ENCODE measurements around the gene JAK1.
A peak's percentile ranks its signal among the peaks of the same experiment; 100 is the strongest.

Gene JAK1

DNA sequence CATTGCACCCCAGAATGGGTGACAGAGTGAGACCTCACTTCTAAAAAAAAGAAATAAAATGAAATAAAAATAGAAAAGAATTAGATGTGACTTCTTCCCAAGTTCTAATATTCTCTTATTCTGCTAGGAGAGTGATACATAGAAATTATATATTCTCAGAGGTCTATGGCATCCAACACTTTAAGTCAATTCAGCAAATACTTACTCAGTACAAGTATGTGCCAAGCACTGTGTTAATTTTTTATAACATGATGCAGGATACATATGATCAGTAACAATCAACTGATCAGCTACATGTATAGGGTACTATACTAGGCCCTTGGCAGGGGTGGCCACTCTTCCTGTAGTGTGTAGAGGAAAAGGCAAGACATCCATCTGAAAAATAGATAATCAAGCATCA, 13.0 kb upstream of the JAK1 start:
- no peak for DNase-seq

DNA sequence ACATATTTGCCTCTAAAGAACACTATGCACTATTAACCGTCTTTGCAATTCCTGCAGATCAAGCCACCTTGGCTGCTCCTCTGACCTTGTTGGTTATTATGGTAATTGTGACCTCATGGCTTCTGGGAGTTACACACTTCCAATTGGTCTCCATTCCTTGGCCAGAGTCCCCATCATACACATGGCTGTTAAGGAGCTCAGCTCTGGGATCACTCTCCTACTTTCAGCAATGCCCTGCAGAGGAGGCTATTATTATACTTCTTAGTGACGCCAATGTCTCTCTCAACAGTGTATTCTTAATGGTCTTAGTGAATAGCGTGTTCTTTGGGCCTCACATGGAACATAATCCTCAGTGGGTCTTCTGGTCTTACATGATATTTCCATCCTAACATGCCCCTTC, 10.0 kb upstream of the JAK1 start:
- DNase-seq, result no peak

DNA sequence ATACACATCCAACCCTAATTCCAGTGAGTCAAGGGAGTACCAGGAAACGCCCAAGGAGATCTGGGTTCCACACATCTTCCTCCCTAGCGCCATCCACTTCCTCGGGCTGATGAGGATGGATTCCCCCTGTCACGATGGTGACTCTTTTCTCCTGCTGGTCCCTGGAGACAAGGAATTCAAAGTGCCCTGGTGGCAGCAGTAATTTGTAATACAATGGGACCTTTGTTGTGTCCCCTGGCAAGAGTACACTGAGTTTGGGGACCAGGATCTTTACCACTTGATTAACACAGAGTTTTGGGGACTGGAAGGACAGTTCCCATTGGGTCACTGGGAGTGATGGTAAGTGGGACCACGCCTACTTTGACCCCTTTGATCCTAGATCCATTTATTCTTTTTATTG, 9.4 kb upstream of the JAK1 start:
- DNase-seq, result no peak

DNA sequence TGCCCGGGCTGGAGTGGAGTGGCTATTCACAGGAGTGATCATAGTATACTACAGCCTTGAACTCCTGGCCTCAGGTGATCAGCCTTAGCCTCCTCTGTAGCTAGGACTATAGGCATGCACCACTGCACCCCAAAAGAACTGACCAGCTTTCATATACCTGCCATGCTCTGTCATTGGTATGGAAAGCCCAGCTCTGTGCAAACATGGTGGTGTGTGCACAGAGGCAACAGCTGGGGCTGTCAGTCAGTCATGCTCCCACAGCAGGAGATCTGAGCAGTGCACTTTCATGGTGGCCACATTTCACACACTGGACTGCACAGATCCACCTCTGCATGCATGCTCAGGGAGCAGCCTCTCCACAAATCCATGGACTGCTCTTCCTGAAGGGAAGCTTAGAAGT, 8.8 kb upstream of the JAK1 start:
- DNase-seq, result no peak

DNA sequence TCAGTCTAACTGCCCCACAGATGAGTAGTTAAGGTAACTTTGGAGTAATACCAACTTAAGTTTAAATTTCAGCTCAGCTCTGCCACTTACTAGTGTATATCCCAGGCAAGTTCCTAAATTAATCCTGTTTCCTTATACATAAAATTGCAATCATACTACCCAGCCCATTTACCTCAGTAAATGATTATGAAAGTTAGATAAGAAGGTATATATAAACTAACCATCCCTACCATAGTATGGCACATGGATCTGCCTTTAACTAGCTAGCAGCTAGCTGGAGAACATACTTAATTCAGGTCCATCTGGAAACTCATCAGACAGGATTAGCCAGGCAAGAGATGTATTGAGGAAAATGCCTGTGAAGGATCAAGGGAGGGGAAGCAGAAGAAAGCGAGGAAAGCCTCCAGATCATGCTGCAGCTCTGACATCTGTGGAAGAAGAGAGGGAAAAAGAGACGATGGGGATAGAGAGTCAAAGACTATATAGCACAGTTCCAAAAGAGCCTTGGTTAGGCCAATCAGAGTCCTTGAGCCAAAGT, 8.0 kb upstream of the JAK1 start:
- no peak for DNase-seq

DNA sequence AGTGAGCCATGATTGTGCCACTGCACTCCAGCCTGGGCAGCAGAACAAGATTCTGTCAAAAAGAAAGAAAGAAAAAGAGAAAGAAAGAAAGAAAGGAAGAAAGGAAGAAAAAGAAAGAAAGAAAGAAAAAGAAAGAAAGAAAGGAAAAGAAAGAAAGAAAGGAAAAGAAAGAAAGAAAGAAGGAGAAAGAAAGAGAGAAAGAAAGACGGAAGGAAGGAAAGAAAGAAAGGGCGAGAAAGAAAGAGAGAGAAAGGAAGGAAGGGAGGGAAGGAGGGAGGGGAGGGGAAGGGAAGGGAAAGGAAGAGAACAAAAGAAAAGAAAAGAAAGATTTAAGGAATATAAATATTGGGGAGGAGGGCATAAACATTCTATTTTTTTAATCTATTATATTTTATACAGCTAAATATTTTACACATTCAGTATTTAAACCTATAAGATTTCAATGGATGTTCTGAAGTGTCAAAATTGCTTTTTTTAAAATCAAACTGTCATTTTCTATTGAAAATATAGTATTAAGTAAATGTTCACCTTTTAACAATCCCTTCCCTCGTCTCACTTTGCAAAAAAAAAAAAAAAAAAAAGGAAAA, 6.8 kb upstream of the JAK1 start:
- no peak for DNase-seq

DNA sequence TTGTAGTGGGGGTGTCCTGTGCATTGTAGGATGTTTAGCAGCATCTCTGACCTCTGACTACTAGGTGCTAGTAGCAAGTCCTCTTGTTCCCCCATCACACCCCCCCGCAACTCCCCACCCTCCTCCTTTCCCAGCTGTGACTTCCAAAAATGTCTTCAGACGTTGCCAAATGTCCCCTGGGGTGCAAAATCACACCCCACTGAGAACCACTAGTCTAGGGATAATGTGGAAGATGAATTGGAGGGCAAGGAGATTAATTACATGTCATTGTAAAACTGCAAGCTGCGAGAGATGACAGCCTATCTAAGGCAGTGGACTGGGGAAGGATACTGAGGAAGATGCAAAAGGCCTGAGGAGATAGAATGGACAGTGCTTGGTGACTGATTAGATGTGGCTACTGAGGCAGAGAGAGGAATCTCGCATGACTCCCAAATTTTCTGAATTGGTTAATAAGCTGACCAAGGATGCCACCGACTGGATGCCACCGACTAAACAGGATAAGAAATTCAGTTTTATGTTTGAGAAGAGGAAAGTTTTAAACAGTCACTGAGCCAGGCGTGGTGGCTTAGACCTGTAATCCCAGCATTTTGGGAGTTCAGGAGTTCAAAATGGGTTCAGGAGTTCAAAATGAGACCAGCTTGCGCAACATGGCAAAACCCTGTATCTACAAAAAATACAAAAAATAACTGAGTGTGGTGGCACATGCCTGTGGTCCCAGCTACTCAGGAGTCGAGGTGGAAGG, 3.1 kb upstream of the JAK1 start:
- DNase-seq, result no peak

DNA sequence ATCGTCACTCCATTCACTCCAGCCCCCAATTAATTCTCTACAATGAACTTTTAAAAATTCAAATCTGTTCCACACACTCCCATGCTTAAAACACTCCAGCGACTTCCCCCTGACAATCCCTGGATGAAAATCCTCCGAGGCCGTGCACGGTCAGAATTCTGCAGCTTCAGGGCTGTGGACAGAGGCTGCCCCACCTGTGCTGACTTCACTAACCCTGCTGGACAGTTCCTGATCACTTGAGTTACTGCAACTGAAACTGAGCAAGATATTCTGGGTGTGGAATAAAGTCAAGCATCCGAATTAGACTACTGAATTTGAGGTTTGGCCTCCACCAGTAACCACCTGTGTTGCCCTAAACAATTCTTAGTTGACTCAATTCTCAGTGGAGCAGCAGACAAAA, 1.0 kb upstream of the JAK1 start:
- no peak for DNase-seq

DNA sequence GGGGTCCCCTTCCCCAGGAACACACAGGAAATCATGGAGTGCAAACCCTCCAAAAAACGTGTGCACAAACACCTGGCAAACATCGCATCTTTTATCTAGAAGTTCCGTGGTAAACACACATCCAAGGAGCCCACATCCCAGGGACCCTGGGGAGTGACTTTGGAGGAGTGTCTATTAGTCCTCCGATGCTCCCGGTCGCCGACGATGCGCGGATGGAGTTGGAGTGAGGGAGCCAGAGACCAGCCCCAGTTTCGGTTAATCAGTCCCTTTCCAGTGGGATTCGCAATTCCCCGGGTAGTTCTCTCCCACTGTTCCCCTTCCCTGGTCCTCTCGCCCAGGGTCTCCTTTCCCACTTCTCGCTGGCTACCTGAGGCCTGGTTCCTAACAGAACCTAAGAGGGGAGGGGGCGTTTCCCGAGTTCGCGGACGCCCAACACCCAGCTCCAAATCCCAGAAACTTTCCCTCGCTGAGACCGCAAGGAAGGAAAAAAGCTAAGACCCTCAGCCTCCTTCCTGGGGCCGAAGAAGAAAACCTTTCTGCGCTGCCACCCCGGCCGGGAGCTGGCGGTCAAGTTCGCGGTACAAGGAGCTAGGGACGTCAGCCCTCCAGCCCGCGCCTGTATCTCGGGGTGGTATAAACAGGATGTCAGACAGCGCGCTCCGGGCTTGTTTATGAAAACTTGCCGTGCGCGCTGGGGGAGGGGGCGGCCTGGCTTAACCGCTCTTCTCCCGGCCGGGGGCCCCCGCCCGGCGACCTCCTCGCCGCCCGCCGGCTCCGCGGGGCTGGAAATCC, 787 bp downstream of the JAK1 start:
- peak; percentile 61 to 71 for DNase-seq

DNA sequence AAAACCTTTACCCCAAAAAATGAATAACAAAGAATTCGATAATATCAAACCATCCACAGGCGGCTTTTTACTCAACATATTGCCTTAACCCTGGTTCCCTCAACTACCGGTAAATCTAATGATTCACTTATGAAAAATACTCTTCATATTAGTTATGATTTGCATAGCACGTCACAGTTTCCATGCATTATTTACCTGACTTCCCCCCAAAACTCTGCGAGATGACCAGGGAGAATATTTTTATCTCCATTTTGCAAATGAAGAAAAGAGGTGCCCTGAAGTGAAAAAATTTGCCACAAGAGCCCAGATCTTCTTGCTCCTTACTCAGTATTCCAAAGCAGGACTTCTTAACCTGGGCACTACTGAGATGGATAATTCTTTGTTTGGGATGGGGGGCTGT, 2.9 kb downstream of the JAK1 start:
- no peak for DNase-seq

DNA sequence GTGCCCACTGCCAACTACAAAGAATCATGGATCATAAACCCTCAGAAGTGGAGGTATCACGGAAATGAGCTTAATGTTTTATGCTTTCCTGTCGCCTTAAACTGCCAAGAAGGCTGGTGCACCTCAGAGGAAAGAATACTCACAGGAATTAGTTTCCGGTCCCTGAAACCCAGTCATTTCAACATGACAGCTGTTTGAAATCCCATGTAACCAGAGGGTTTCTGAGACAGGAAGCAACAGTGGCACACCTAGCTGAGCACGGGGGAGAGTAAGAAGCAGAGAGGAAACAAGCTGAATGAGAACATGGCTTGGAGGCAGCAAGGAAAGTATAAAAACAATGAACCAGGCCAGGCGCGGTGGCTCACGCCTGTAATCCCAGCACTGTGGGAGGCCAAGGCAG, 3.9 kb downstream of the JAK1 start:
- DNase-seq, result peak; percentile 31 to 44

DNA sequence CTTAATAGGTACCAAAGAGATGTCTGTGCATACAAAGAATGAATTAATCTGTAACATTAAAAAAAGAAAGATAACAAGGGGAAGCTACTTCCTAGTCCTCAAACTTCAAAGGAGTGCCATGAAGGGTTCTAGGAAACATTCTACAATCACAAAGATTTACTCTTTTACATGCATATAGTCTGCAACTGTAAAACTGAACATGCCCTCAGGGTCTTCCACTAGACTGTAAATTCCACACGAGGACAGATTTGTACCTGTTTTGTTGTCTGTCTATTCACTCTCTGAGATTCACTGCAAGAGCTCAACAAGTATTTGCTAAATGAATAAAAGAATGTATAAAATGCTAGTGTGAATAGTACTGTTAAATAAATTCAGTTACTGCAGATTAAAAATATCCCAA, 4.4 kb downstream of the JAK1 start:
- no peak for DNase-seq

DNA sequence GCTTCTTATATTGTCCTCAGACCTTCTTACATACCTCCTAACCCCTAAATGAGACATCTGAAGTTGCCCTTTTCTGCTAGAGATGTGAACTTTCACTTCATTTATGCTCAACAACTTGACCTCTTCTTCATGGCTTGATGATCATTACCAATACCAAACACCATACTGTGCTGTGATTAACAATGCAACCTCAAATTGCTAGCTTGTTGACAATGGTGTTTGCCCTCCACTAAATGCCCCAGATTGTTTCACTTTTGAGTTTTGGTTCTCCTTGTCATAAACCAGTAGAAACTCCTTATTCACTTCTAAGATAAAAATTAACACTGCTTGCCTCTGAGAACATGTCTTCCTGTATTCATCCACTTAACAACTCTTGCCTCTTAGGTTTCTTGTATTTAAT, 5.6 kb downstream of the JAK1 start:
- no peak for DNase-seq

DNA sequence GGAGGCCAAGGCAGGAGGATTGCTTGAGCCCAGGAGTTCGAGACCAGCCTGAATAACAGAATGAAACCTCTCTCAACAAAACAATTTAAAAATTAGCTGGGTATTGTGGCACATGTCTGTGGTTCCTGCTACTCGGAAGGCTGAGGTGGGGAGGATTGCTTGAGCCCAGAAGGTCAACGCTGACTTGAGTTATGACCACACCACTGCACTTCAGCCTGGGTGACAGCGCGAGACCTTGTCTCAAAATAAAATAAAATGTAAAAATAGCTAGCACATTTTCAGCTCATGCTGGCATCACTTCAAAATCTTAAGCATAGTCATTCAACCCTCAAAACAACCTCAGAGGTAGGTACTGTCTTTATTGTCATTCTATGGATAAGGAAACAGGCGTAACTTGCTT, 6.4 kb downstream of the JAK1 start:
- DNase-seq, result no peak

DNA sequence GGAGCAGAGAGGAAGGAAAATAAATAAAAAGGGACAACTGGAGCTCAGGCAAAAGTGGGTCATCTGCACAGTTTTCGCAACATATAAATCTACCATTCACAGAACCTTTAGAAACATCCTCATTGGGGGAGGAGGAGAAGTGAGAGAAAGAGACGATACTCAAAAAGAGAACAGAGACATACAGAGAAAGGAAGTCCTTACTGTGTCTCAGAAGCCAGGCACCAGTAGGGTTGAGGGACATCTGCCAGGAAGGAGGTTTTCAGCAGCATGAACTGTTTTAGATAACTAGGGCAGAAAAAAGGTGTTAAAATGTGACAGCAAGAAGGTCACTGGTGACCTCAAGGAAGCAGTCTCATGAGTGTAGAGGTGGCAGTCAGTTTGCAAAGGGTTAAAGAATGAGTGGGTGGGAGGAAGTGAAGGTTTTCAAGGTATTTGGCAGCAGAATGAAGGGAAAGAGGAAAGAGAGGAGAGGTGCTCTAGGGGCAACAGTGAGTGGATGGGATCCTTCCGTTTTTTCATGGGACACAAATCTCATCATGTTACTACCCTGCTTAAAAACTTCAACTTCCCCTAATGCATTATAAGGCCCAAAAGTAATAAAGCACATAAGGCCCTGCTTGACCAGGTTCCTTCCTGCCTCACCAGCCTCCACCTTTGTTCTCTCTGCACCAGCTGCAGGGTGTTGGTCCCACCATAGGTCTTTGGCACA, 9.5 kb downstream of the JAK1 start:
- peak; percentile 28 to 54 for DNase-seq

DNA sequence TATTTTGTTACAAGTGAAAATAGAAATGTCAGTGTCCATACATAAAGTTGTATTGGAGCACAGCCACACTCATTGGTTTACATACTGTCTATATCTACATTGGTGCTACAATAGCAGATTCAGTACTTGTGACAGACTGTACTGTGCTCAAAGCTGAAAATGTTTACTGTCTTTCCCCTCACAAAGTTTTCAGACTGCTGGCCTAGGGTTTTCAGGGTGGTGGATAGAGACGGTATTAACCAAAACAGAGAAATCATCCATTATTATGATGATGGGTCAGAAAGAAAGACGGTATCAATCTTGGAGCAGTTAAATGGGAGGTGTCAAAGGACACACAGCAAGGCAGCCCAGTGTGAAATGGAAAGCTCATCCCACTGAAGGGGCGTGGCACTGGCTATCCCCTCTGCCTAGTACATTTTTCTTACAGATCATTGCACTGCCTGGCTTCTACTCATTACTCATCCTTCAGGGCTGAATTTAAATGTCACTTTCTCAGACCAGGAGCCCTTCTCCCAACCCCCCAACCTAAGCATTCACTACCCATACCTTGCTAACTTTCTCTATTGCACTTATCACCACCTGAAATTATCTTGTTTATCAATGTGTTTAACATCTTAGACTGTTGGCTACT, 10.2 kb downstream of the JAK1 start:
- DNase-seq, result peak; percentile 21 to 48

DNA sequence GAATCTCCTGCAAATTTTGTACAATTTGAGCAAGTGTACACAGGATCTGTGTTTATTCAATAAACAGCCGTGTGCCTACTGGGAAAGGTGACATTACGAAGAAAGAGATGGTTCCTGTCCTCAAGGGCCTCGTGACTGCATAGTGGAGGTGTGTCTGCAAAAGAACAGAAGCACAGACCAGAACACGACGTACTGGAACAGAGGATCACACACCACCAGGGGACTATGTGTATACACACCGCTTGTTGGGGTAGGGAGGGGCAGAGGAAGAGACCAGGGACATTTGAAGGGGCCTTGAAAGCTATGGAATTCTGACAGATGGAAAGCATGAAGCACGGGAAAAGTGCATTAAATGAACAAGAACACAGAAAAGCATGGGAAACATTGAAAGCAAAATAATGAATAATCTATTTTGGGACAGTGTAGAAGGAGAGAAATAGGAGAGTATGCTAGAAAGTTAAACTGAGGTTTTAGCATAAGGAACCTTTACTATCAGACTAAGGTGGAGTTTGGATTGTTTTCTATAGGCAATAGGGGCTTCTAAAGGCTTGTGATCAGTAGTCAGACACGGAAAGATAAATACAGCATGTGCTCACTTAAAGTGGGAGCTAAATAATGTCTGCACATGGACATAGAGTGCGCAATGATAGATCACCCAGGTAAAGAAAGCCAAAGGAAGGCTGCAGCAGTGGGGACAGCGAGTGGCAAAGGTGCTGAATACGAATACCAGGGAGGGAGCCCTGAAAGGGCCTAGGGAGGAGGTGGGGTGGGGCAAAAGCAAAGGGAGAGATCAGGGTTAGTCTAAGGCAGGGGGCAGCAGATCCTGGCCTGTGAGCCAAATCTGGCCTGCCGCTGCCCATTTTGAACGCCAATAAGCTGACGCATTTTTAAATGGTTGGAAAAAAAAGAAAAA, 11.0 kb downstream of the JAK1 start:
- DNase-seq, result no peak

DNA sequence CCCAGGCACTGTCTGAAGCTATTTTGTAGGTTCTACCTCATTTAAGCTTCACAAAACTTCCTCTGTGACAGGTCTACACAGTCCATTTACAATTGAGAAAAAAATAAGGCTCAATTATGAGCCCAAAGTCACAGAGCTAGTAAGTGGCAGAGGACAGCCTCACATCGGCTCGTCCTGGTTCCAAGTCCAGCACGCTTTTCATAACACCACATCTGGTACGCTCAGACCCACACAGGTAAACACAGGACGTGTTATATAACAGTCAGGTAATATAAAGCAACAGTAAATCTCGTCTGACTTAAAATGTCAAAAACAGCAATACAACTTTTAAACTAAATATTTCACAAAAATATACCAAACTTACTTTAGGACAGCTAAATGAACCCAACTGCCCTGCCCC, 13.1 kb downstream of the JAK1 start:
- no peak for DNase-seq

DNA sequence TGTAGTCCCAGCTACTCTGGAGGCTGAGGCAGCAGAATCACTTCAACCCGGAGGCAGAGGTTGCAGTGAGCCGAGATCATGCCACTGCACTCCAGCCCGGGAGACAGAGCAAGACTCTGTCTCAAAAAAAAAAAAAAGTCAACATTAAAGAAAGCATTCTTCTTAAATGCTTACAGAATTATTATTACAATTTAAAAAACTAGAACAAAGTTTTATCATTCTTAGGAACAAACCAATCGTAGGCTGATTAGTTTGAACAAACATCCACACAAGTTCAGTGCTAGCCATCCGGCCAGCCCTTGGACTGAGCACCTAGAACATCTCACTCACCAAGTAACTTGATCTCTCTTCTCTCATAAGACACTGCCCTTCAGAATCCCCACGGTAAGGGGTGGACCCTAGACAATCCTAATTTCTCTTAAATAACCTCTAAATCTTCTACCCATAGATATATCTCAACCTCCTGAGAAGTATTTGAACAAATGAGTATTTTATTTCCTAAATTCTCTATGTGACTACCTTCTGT, 16.0 kb downstream of the JAK1 start:
- DNase-seq, result no peak

DNA sequence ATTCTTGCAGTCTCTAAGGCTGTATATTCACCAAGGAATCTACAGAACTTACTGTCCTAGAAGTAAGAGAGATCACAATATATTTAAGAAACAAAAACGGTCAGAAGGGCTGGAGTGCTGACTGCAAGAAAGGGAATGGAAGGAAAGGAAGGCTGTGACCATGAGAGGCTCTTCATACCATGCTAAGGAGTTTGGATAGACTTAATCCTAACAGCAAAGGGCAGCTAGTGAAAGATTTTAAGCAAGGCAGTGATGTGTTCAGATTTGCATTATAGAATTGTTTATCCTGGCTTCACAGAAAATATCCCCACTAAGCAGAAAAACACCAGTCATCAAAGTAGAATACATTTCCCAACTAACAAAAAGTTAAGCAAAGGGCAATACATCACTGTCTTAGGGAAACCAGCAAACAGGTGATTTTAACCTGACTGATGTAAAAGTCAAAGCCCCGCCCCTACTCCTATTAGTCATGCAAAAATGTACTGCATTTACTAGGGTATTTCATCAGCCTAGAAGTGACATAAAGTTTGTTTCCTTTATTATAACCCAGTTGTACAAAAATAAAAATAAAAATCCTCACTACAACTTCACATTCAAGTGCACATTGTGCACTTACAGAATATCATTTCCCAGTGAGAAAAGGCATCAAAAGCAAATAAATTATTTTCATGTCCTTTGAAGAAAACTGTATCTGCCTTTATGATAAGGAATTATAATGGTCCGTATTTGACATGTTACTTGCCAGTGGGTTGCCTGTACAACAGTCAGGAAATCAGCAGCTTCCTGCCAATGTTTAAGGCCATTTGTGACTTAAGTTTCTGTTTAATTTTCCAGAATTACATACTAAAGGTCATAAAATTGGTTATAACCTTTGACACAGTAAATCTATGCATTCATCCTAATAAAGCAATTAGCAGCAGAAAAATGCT, 17.2 kb downstream of the JAK1 start:
- peak in 1 of 2 experiments; percentile 39 for DNase-seq

All from activated CD4-positive, alpha-beta T cell treated with anti-CD3 and anti-CD28 coated beads, Interleukin-2, amount 50 U/mL, for 48 hours (primary cell).